Measurements from ENCODE around the gene XRCC2.

XRCC2 gene

GRCh38 chr7:152608208-152608607 is 67.7 kb downstream of the XRCC2 start:
- DNase-seq, result no peak

- no peak for DNase-seq
These were observed 68.9 kb downstream of the XRCC2 start for GRCh38 chr7:152607007-152607406.

DNA sequence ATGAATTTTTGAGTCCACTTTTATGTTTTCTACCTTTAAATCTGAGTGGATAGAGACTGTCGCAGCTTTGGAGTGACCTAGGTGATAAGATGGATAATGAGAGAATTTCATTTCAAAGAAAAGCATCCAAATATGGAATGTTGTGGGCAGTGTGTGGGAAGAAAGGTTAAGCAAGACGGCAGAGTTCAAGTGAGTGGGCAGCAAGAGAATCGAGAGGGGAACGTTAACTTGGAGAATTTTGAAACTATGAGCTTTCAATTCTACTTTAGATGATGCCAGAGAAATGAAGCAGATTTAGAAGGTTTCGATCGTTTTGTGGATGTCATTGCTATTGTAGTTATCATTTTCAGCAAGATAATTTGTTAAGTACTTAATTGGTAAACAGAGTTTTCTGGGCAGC is 73.0 kb downstream of the XRCC2 start:
- DNase-seq, result no peak

- no peak for DNase-seq
These were observed 74.6 kb downstream of the XRCC2 start for GRCh38 chr7:152601305-152601798.

DNA sequence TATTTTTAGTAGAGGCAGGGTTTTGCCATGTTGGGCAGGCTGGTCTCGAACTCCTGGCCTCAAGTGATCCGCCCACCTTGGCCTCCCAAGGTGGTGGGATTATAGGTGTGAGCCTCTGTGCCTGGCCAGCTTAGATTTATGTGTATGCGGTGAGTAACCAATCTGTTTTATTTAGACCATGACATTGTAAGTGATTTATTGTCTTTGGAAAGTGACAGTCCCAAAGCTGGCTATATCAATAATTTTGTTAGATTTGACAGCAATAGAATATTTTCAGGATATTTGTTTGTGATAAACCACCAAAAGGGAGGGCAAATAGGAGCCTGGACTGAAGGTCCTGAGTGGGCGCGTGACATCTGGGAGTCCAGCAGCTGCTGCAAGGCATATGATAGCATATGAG is 75.7 kb downstream of the XRCC2 start:
- no peak for DNase-seq

GRCh38 chr7:152597507-152597906 is 78.4 kb downstream of the XRCC2 start:
- DNase-seq, result no peak

- no peak for DNase-seq
These were observed 79.1 kb downstream of the XRCC2 start for GRCh38 chr7:152596824-152597223.
